ENCODE results near the gene CDHR2.

The CDHR2 gene

DNA sequence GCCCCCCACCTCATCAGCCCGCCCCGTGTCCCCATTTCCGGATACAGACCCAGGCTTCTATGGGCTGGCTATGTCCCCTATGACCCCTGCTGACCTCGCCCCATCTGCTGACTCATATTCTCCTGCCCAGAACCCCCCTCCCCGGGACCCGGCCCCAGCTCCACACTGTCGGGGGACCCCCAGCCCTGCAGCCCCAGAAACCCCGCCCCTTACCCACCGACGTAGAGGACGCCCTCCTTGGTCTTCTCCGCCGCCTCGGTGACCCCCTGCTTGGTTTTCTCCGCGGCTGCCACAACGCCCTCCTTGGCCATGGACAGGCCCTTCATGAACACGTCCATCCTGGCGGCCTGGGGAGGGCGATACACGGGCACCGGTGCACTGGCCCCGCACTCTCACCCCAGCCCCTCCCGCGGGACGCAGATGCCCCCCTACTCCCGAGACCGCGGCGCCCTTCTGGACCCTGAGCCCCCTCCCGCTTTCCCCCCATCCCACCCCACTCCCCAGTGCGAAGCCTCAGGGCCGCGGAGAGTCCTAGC is 80.2 kb downstream of the CDHR2 start:
- Histone ChIP-seq H4K20me1 (ENCODE audit: insufficient read depth) (no peaks in the 10 kb centered on the region), H3K27me3 (ENCODE audit: insufficient read depth, low read depth) (peaks cover 3% of the 10 kb centered on the region; the same call in 1 of the 2 replicates), H3K79me2 (ENCODE audit: insufficient read depth, low read depth) (no peaks in the 10 kb centered on the region), H3K27ac (no peak overlapping the region), H2AFZ (ENCODE audit: low read depth) (no peak overlapping the region), H3K36me3 (ENCODE audit: insufficient read depth) (no peaks in the 10 kb centered on the region), H3K4me3 (IDR thresholded peaks at IDR 0.05; ENCODE audit: insufficient read depth, low read depth, low read length) (no peak overlapping the region), H3K9ac (no peak overlapping the region), H3K4me1 (ENCODE audit: low read depth, poor library complexity, severe bottlenecking) (no peaks in the 10 kb centered on the region), H3K4me2 (no peak overlapping the region)
- TF ChIP-seq CTCF (conservative IDR thresholded peaks at IDR 0.05; ENCODE audit: low read depth, low read length): no peak

- no peak within 1 kb of the TSS for H2AFZ ChIP-seq (ENCODE audit: low read depth)
- H3K36me3 ChIP-seq (ENCODE audit: insufficient read depth): no peaks in the 10 kb centered on the region
- H3K4me1 ChIP-seq (ENCODE audit: low read depth, poor library complexity, severe bottlenecking): no peaks in the 10 kb centered on the region
- no peak within 1 kb of the TSS for H3K27ac ChIP-seq
- H3K4me2 ChIP-seq: no peak within 1 kb of the TSS
- no peak within 1 kb of the TSS for H3K4me3 ChIP-seq (IDR thresholded peaks at IDR 0.05; ENCODE audit: insufficient read depth, low read depth, low read length)
- no peaks in the 10 kb centered on the region for H4K20me1 ChIP-seq (ENCODE audit: insufficient read depth)
- peaks cover 3% of the 10 kb centered on the region; the same call in 1 of the 2 replicates for H3K27me3 ChIP-seq (ENCODE audit: insufficient read depth, low read depth)
- H3K9ac ChIP-seq: no peak within 1 kb of the TSS
- TF ChIP-seq CTCF (conservative IDR thresholded peaks at IDR 0.05; ENCODE audit: low read depth, low read length): no peak
- H3K79me2 ChIP-seq (ENCODE audit: insufficient read depth, low read depth): no peaks in the 10 kb centered on the region
Observed at GRCh38 chr5:176629853-176630680, 80.9 kb downstream of the CDHR2 start, which contains the start of the genes EIF4E1B and SNCB. Gene EIF4E1B (plus strand): TSS chr5:176630675. CDS start chr5:176642788, 12,113 bp downstream. Gene SNCB (minus strand): TSS chr5:176630534. CDS start chr5:176629654, 880 bp downstream.

DNA sequence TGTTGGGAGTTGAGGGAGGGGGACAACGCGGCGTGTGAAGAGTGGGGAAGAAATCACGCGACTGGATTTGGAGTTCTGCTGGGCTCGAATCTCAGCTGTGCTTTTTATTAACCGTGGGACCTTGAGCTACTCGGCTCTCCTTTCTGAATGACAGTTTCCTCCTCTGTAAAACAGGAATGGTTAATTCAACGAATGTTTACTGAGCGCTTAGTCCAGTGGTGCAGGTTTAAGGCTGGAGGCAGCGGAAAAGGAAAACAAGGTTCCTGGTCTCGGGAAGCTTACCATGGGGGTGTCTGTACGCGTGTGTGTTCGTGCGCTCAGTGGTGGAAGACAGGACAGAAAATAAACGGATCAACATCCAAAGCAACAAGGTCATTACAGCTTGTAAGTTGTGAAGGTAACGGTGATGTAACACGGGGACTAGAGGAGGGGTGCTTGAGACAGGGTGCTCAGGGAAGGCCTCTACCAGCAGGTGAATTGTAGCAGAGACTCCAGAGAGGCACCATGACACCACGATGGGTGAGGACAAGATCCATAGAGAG is 81.6 kb downstream of the CDHR2 start:
- H3K36me3 ChIP-seq (ENCODE audit: insufficient read depth): no peaks in the 10 kb centered on the region
- no peaks in the 10 kb centered on the region for H3K79me2 ChIP-seq (ENCODE audit: insufficient read depth, low read depth)
- no peak overlapping the region for H2AFZ ChIP-seq (ENCODE audit: low read depth)
- no peak overlapping the region for H3K27ac ChIP-seq
- H3K27me3 ChIP-seq (ENCODE audit: insufficient read depth, low read depth): peaks cover 3% of the 10 kb centered on the region; the same call in 1 of the 2 replicates
- no peak overlapping the region for H3K9ac ChIP-seq
- H4K20me1 ChIP-seq (ENCODE audit: insufficient read depth): no peaks in the 10 kb centered on the region
- H3K4me1 ChIP-seq (ENCODE audit: low read depth, poor library complexity, severe bottlenecking): no peaks in the 10 kb centered on the region
- H3K4me3 ChIP-seq (IDR thresholded peaks at IDR 0.05; ENCODE audit: insufficient read depth, low read depth, low read length): no peak overlapping the region
- no peak for TF ChIP-seq CTCF (conservative IDR thresholded peaks at IDR 0.05; ENCODE audit: low read depth, low read length)
- no peak overlapping the region for H3K4me2 ChIP-seq

DNA sequence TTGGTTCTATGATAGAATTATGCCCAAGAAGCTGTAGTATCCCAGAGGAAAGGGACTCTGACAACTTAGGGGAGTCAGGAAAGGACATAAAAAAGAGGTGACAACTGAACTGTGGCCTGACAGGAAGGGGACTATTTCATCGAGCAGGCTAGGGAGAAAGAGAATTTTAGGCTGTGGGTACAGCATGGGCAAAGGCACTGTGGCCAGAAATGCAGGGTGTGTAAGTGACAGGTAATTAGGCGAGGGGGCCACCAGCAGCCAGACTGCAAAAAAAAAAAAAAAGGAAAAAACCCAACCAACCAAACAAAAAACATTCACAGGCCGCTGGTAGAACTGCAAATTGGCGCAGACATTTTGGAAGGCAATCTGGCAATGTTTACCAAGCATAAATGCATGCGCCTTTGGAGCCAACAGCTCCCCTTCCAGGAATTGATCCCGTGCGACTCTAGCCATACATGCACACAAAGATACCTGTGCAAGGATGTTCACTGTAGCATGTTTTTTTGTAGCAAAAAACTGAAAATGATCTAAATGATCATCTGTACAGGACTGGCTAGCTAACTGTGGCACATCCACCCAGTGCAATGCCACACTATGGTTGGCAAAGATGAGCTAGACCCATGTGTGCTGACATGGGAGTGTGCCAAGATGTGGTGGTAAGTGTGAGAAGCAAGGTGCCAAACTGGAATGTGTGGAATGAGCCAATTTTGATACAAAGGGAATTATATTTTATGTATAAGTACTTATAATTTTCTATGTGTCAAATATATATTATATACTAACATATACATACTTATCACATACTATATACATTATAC is 82.5 kb downstream of the CDHR2 start:
- TF ChIP-seq CTCF (conservative IDR thresholded peaks at IDR 0.05; ENCODE audit: low read depth, low read length): no peak
- no peaks in the 10 kb centered on the region for H3K79me2 ChIP-seq (ENCODE audit: insufficient read depth, low read depth)
- H4K20me1 ChIP-seq (ENCODE audit: insufficient read depth): no peaks in the 10 kb centered on the region
- H2AFZ ChIP-seq (ENCODE audit: low read depth): no peak overlapping the region
- H3K4me1 ChIP-seq (ENCODE audit: low read depth, poor library complexity, severe bottlenecking): no peaks in the 10 kb centered on the region
- H3K27ac ChIP-seq: no peak overlapping the region
- no peak overlapping the region for H3K4me3 ChIP-seq (IDR thresholded peaks at IDR 0.05; ENCODE audit: insufficient read depth, low read depth, low read length)
- no peak overlapping the region for H3K9ac ChIP-seq
- peaks cover 3% of the 10 kb centered on the region; the same call in 1 of the 2 replicates for H3K27me3 ChIP-seq (ENCODE audit: insufficient read depth, low read depth)
- H3K4me2 ChIP-seq: no peak overlapping the region
- no peaks in the 10 kb centered on the region for H3K36me3 ChIP-seq (ENCODE audit: insufficient read depth)

Measured in KMS-11 (cell line).